ENCODE data around the gene REXO1.

The REXO1 gene

DNA sequence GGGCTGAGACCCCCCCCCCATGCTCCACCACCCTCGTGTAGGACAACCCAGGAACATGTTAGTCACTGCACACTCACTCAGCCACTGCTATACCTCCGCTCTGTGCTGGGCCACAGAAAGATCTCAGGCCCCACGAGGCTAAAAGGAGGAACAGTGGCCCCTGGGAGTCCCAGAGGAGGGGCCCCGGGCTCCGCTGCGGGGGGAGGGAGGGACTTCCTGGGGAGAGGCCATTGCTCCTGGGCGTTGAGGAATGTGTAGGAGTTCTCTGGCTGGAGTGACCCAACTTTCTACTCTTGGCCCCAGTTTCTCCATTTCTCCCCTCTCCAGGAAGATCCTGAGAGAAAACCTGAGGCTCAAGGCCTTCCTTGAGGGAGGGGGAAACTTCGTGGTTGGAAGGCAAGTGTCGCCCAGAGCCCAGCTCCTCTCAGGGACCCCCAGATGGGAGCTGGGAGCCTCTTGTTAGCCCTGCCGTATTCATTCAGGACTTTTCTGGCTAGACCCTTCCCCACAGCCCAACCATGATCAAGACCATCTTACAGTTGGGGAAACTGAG lies 81.4 kb downstream of the REXO1 start:
- no peak for DNase-seq

DNA sequence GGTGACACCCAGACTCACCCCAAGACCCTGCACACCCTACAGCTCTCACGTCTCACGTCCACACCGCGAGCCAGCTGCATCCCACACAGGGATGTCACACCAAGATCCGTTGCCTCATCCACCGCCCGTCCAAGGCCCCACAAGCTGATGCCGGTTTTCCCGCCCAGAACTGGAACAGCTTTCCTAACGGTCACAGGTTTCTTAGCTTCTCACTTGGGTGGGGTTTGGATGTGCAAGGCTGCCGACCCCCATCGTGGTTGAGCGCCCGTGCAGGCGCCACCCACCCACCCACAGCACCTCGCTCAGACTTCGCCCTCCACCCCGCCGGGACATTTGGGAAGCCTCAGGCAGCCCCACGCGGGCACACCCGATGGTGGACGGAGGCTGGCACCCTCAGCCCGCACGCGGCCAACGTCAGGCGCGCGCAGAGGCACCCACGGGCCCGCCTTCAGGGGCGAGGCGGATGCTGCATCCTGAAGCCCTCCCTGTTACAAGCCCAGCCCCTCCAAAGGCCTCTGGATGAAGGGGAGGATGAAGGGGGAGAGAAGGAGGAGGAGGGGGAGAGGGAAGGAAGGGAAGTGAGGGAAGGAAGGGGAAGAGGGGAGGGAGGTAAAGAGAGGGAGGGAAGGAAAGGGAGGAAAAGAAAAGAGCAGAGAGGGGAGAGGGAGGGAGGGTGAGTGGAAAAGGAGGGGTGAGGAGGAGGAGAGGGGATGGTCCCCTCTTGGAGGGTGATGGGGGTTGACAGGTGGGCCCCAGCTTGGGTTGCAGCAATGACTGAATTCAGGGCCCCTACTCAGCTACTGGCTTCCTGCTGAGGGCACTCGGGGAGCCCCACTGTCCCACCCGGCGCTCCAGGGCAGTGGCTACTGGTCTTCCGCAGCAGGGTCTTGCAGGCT lies 82.1 kb downstream of the REXO1 start:
- DNase-seq = no peak

Data from eye (tissue), 1 donor.